ENCODE measurements around the gene ZNF772.
"Not testable (repeated sequence)": the region's sequence is repeated elsewhere in the genome, so short reads cannot be mapped to it uniquely, and the experiment has no call there.

The ZNF772 gene

DNA sequence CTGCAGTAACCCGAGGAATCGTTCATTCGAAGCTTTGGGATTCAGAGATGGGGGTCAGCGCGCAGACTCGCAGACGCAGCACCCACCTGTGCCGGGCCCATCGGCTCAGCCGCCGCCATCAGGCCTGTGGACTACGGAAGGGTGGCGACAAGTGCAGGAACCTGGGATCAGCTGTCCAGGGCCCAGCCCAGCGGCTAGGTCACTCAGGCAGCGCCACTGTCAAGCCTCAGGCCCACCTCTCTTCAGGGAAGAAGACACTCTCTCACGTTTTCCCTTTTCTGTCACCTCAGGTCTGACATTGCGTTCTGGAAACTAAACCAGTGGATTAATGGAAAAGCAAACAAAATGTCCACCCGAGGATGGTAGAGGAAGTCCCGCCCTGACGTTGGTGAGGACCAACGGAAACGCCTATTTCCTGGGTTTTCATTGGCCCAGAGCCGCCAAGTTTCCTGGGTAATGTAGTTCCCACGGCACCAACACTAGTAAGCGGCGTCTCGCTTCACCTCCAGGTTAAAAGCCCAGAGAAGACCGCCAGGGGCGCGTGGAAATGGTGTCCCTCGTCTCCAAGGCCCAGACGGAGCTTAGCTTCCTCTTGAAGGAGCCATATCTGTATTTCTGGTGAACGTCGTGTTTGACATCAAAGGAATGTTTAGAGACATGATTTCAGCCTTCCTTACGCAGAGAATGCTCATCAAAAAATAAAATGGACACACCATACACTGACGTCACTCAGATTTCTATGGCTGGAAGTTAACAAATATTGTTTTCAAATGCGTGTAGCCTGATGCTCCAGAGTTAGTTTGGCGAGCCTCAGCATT is at the start of gene ZNF772:
Gene ZNF772 (minus strand): TSS at position 376 of the 818 bp plus-strand sequence. CDS start 257 bp downstream, at position 119.
- DNase-seq (ENCODE audit: low read depth): peak; percentile 74

DNA sequence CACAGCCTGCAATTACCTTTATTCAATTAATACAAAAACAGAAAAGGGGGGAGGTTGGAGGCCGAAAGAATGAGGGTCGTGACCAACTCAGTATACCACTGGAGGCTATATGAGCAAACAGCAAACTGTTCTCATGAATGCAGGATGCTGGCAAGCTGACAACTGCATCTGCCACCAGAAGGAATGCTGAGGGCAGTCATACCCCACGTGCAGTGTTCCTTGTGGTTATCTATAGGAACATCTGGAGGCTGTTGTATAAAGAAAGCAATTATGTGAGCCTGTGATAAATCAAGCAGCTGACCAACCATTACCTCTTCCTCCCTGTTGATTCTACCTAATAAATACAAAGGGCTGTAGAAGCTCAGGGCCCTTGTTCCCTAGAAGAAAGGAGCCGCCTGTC is 40.7 kb upstream of the ZNF772 start:
- DNase-seq (ENCODE audit: low read depth): not testable (repeated sequence)

DNA sequence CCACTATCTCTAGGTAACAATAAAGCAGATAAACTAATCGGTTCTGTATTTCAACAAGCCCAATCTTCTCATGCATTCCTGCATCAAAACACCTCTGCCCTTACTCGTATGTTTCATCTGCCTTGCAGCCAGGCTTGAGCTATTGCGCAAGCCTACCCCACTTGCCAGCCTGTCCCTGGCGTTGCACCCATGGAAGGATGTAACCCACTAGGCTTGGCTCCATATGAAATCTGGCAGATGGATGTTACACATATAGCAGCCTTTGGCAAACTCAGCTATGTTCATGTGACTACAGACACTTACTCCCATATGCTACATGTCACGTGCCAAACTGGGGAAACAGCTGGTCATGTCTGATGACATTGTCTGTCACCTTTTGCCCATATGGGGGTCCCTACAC is 37.9 kb upstream of the ZNF772 start:
- DNase-seq (ENCODE audit: low read depth): no peak

DNA sequence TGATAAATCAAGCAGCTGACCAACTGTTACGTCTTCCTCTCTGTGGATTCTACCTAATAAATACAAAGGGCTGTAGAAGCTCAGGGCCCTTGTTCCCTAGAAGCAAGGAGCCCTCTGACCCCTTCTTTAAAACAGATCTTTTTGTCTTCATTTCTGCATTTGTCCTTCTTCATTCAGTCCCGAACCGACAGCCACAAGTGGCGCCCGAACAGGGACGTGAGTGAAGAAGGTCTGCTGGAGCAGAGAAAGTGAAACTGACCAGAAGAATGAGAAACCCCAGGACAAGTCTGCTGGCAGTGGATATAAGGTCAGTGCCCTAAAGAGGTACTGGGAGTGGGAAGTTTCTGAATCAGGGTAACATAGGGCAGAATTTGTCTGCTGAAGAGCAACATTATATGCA is 35.5 kb upstream of the ZNF772 start:
- no peak for DNase-seq (ENCODE audit: low read depth)

DNA sequence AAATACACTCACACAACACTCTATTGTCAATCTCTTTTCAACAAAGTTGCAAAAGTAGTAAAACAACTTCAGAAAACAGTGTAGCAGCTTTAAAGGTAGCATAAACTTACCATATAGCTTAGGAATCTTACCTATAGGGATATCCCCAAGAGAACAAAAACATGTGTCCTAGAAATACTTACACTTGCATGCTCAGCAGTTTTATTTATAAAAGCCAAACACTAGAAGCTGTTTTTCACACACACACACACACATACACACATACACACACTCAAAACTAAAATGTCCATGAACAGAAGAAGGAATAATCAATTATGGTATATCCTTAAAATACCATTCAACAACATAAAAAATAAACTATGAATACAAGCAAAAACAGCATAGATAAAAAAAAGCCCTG is 34.1 kb upstream of the ZNF772 start:
- DNase-seq (ENCODE audit: low read depth): no peak

DNA sequence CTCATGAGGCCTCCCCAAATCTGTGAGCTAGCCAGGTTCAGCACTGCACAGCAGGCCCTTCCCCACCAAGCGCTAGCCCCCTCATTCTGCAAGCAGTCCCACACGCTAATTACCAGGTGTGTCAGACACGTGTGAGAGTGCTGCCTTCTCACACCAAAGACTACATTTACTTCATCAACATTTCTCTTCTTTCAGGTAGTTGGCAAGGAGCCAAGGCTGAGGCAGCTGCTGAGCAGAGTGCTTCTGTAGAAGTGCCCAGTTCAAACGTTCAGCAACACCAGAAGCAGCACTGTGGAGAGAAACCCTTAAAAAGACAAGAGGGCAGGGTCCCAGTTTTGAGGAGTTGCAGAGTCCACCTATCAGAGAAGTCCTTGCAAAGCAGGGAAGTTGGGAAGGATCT is 28.8 kb upstream of the ZNF772 start:
- no peak for DNase-seq (ENCODE audit: low read depth)

DNA sequence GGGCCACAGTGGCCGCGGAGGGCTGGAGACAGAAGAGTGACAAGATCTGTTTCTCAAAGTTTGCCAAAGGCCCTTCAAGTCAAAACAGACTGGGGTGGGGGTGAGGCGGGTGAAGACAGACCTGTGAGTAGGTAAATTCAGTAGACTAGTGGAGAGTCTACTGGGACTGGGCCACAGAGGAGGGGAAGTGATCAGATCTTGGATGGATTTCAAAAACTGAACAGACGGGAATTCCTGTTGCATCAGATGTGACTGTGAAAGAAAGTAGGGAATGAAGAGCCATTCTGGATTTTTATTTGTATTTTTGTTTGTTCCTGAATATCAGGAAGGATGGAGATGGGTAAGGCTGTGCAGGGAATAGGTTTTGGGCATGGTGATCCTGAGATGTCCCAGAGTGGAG is 23.0 kb upstream of the ZNF772 start:
- not testable (repeated sequence) for DNase-seq (ENCODE audit: low read depth)

DNA sequence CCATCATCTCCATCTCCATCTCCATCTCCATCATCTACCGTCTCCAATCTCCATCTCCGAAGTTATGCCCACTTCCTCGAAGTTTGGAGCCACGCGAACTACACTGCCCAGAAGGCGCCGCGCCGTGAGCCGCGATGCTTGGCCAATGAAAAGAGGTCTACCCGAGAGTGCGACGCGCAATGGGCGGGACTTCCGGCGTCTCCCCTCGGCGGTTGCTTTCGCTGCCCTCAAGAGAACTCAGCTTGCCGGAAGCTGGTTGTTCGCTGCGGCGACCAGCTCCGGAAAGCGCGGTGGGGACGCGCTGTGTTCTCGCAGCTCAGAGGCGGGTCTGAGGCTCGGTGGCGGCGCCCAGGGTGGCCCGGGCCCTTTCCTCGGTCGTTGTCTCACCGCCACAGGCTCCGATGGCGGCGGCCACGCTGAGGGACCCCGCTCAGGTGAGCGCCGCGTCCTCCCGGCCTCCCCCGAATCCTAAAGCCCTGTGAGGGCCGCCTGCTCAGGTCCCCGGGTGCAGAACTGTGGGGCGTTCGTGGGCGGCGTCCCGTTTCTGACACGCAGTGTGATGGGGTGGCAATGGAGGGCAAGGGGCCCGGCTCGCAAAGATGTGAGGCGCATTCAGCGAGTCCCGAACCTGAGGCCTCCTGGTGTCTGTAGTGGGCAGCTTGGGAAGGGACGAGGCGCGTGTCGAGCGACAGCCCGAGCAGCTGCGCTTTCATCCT is 22.5 kb upstream of the ZNF772 start, which contains the start of gene ZNF773:
Gene ZNF773 (plus strand): TSS at position 259 of the 716 bp plus-strand sequence. CDS start 143 bp downstream, at position 402.
- peak; percentile 96 for DNase-seq (ENCODE audit: low read depth)

DNA sequence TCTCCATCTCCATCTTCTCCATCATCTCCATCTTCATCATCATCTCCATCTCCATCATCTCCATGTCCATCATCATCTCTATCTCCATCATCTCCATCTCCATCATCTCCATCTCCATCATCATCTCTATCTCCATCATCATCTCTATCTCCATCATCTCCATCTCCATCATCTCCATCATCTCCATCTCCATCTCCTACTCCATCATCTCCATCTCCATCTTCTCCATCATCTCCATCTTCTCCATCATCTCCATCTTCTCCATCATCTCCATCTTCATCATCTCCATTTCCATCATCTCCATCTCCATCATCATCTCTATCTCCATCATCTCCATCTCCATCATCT is 21.9 kb upstream of the ZNF772 start:
- DNase-seq (ENCODE audit: low read depth): not testable (repeated sequence)

DNA sequence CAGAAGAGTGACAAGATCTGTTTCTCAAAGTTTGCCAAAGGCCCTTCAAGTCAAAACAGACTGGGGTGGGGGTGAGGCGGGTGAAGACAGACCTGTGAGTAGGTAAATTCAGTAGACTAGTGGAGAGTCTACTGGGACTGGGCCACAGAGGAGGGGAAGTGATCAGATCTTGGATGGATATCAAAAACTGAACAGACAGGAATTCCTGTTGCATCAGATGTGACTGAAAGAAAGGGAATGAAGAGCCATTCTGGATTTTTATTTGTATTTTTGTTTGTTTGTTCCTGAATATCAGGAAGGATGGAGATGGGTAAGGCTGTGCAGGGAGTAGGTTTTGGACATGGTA is 10.9 kb upstream of the ZNF772 start:
- DNase-seq (ENCODE audit: low read depth): not testable (repeated sequence)

DNA sequence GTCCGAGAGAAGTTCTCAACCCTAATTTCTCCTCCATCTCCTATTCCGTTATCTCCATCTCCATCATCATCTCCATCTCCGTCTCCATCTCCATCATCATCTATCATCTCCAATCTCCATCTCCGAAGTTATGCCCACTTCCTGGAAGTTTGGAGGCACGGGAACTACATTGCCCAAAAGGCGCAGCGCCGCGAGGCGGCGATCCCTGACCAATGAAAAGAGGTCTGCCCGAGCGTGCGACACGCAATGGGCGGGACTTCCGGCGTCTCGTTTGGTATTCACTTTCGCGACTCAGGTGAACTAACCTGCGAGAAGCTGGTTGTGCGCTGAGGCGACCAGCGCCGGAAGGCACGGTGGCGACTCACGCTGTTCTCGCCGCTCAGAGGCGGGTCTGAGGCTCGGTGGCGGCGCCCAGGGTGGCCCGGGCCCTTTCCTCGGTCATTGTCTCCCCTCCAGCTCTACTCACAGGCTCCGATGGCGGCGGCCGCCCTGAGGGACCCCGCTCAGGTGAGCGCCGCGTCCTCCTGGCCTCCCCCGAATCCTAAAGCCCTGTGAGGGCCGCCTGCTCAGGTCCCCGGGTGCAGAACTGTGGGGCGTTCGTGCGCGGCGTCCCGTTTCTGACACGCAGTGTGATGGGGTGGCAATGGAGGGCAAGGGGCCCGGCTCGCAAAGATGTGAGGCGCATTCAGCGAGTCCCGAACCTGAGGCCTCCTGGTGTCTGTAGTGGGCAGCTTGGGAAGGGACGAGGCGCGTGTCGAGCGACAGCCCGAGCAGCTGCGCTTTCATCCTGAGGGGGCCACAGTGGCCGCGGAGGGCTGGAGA is 10.3 kb upstream of the ZNF772 start, which contains the start of gene ZNF419:
Gene ZNF419 (plus strand): TSS at position 274 of the 822 bp plus-strand sequence. CDS start 201 bp downstream, at position 475.
- peak; percentile 91 for DNase-seq (ENCODE audit: low read depth)

DNA sequence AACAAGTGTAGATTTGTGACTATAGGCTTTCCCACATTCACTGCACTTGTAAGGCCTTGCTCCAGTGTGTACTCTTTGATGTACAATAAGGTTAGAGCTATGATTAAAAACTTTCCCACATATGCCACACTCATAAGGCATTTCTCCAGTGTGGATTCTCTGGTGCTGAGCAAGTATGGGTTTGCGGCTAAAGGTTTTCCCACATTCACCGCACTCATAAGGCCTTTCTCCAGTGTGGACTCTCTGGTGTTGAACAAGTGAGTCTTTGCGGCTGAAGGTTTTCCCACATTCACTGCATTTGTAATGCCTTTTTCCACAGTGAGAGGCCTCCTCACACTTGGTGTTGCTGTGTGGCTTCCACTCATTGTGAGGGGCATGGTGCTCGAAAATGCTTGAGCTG is 3.7 kb downstream of the ZNF772 start:
- no peak for DNase-seq (ENCODE audit: low read depth)

DNA sequence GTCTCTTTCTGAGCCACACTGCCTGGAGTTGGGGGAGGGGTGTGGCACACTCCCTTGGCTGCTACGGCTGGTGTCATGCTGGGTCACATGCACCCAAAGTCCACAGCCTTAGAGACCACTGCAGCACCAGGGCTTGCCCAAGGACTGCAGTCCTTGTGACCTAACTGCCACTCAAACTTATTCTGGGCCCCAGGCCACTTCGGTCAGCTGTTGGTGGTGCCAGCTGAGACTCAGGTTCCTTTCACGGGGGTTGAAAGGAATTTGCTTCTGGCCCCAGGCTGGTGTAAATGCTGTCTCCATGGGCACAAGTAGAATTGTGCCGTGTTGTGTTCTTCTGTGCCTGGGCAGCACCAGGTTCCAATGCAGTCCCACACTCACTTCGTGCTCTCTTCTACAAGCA is 10.9 kb downstream of the ZNF772 start:
- no peak for DNase-seq (ENCODE audit: low read depth)

DNA sequence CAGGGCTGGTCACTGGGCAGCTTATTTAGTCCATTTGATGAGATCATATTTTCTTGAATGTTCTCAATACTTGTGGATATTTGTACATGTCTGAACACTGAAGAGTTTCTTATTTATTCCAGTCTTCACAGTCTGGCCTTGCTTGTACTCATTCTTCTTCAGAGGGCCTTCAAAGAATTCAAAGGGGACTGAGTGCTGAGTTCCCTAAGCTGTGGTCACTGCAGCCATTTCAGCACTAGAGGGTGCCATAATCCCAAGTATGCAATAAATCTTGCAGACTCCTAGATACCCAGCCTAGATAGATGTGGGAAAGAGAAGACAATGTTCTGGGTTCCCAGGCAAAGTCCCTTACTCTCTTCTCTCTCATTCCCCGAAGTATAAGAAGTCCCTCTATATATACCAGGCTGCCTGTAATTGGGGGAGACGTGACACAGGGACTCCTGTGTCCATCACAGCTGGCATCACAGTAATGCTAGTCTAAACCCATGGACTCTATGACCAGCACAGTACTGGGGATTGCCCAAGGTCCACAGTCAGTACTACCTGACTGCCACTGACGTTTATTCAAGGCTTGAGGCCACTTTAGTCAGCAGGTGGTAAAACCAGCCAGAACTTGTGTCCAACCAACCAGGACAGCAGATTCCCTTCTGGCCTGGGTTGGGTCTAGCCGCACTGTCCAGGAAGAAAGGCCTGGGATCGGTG is 11.5 kb downstream of the ZNF772 start:
- no peak for DNase-seq (ENCODE audit: low read depth)

DNA sequence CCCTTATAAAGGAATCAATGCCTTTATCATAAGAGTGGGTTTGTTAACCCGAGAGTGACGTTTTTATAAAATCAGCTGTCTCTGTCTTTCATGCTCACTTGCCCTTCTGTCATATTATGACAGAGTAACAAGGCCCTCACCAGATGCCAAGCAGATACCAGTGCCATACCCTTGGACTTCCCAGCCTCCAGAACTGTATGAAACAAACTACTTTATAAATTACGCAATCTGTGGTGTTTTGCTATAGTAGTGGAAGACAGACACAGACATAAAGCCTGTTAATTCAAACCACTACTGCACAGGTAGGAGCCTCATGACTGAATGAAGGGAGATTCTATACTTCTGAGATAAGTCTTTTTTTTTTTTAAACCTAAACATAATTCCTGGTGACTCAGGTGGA is 25.1 kb downstream of the ZNF772 start:
- DNase-seq (ENCODE audit: low read depth): no peak

DNA sequence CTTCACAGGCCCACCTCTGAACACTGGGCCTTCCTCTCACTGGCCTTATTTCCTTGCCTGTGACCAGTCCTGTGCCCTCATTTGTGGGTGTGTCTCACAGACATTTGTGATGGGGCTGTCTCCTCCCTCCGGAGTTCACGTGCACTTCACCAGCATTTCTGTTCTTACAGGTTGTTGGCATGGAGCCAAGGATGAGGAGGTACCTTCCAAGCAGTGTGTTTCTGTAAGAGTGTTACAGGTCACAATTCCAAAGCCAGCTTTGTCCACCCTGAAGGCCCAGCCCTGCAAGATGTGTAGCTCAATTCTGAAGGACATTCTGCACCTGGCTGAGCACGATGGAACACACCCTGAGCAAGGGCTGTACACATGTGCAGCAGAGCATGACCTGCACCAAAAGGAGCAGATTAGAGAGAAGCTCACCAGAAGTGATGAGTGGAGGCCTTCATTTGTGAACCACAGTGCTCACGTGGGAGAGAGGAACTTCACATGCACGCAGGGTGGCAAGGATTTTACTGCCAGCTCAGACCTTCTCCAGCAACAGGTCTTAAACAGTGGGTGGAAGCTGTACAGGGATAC is 34.2 kb downstream of the ZNF772 start:
- no peak for DNase-seq (ENCODE audit: low read depth)

DNA sequence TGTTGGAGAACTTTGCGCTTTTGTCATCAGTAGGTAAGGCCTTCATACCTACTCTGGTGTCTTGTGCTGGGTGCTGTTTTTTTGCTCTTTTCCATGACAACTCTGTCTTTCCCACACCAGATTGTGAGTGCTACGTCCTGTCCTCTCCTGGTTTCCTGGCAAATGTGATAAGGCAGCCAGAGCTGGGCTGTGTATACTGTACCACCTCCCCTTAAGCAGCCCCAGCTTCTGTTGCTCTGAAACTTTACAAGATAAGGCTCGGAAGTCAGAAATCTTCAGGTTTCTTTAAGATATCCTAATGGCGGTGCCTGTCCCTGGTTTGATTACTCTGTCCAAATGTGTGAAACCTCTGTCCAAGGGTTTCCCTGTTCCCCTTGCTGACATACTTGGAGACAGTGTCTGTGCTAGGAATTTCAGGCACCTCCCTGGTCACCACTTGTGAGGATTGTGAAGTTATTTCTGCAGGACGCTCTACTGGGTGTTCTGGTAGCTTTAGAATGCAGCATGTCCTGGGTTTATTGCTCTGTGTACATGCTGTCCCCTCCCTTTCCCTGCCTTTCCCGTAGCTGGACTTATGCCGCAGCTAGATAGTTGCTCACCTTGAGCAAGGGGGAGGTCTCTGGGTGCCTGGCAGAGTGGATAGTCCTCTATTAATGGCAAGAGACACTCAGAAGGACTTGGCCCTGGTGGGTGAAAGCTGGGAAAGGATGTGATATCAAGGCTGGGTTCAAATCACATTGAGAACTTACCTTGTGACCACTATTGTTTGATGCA is 35.2 kb downstream of the ZNF772 start:
- no peak for DNase-seq (ENCODE audit: low read depth)

DNA sequence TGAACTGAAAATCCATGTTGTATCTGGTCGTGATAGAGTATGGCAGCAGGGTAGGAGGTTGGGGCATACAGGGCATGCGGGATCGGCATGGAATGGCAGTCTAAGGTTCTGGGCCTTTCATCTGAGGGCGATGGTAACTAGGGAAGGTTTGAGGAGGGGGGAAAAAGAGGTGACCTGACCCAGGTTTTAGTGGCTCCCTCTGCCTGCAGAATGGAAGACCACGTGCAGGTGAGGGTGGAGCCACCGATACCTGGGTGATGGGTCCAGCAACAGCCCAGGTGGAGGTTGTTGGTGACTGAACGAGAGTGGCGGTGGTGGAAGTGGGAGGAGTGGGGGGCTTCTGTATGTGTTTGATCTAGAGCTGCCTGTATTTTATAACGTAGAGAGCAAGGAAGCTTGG is 38.4 kb downstream of the ZNF772 start:
- no peak for DNase-seq (ENCODE audit: low read depth)

DNA sequence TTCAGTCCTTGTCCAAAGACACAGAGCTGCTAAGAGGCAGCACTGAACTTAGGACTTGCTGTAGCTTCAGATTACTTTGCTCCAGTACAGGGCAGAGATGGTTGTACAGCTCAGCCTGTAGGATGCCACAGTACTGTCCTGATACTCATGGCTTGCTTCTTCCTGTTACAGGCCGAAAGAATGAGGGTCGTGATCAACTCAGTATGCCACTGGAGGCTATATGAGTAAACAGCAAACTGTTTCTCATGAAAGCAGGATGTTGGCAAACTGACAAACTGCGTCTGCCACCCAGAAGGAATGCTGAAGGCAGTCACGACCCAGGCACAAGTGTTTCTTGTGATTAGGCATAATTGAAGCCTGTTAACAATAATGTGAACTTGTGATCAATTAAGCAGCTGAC is 39.4 kb downstream of the ZNF772 start:
- no peak for DNase-seq (ENCODE audit: low read depth)

DNA sequence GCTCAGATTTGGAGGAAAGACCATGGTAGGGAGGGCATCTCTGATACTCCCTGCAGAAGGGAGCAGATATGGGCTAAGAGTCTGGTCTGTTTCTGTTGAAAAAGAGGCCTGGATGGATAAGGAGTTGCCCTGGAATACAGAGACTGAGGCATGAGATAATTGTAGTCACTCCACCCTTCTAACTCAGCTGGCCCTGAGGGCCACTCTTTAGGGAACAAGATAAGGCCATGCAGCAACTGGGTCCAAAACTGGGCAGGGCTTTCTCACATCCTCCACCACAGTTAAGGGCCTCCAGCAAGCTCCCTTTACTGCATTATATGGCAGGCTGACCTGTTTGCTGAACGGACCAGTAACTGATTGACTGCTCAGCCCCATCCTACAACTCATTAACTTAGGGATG is 40.9 kb downstream of the ZNF772 start:
- no peak for DNase-seq (ENCODE audit: low read depth)
